Measurements from ENCODE around the gene IDUA.

- TF ChIP-seq CTCF (IDR thresholded peaks at IDR 0.05; ENCODE audit: low read depth, low read length, missing input control) = no peak
- no peak for TF ChIP-seq HNF4G (IDR thresholded peaks at IDR 0.05)
- no peak for TF ChIP-seq JUND (IDR thresholded peaks at IDR 0.05)
- no peak for TF ChIP-seq REST (IDR thresholded peaks at IDR 0.05)
- TF ChIP-seq YY1 (IDR thresholded peaks at IDR 0.05) = no peak
Observed at GRCh38 chr4:1017211-1017610, 30.4 kb downstream of the IDUA start.

Measured in liver (tissue), 3 donors.